HG03139 (cell line): ENCODE results near the gene VAV2.
"Not testable (repeated sequence)": the region's sequence is repeated elsewhere in the genome, so short reads cannot be mapped to it uniquely, and the experiment has no call there.

Experiments used
- ATAC-seq: cut with Tn5 transposase; IDR thresholded peaks from one replicate; pipeline ENCODE4 v1.9.1; 2021; ENCODE audit not compliant: unreplicated experiment

VAV2 gene

DNA sequence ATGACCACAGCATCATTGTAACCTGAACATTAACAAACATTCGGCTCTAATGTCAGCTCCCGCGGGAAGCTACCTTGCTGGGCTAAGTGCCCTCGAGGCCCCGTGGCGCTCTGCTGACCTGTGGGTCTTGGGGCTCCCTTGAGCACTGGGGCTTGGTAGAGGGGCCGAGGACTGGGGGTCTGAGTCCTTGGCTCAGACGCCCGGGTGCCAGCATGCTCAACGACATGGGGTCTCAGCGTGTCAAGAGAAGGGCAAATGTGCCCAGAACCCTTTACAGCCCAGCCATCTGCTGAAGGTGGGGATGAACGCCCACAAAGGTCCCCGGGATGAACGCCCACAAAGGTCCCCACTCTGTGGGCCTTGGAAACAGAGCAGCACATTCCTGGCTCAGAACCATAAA is 214.3 kb downstream of the VAV2 start:
- ATAC-seq = no peak

DNA sequence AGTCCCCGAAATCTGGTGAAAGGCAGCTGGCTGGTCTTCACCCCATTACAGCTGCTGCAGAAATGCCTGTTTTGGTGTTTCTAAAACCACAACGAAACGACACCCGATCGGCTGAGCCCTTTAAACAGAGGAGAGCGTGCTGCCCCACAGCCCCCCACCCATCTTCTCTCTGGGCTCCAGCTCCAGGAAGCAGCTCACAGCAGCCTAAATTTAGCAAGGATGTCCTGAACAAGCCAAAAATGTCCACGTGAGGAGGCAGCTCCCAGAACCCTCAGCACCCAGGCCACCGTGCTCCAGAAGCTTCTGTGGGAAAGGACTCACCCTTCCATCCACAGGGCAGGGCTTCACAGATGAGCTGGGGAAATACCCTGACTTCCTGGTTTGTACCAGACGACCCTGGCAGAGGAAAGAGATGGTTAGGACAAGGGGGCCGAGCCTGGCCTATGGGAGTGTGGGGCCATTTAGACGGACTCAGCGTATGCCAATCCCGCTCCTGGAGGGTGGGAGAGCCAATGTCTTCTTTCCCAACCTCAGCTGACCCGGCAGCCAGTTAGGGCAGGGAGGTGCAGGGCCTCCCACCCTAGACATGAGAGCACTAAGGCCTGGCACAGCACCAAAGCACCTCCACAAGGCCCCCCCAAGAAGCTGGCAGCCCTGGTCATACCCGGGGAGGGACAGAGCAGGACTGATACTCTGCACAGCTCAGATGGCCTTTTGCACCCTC is 214.9 kb downstream of the VAV2 start:
- no peak for ATAC-seq

DNA sequence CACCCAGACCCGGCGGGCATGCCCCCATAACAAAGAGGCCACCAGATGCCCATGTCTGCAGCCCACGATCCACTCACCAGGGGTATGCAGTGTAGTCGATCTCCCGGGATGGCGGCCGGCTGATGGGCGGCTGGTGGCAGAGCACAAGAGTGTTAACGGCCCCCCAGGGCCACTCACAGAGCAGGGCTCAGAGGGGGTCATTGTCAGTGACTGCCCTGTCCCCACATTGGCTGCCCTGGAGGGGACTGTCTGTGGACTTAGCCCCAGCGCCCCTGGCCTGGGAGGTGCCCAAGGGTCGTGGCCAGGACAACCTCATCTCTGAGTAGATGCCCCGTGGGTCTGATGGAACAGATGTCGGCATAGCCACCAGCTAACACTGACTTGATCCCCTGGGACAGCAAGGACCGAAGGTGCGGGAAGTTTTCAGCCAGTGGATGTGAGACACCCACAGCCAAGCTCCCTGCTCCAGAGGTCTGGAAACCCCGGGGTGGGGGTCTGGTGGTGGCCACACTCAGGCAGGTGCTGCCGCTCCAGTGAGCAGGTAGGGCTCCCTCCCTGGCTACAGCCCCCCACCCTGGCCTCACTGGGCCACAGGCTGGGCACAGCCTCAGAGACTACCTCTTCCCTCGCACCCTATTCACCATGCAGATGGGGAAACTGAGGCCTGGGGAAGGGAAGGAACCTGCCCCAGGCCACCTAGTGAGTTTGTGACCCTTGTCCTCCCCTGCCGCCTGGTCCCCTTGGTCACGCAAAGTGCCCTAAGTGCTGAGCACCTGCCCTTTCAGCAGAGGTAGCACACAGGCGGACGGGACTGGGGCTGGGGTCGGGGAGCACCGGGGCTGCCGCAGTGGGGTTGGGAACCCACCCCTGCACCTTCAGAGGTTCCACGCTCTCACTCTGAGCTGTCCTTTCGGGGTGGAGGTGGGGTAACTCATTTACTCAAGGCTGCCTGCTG is 215.9 kb downstream of the VAV2 start:
- no peak for ATAC-seq

DNA sequence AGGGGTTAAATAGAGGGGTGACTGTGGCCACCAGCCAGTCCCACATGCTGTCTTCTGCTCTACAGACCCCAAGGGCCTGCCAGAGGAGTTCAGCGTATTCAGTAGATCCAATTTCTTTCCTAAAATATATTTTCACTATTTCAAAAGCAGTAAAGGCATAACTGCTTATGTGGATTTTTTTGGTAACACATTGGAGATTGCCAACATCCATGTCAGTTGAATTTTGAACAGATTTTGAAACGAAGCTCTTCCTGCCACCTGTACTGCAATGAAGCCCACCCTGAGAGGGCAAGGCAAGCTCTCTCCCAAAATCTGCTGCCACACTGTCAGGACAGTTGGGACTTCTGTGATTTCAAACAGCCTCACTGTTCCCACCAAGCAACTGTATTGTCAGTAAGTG is 216.8 kb downstream of the VAV2 start:
- ATAC-seq = no peak

DNA sequence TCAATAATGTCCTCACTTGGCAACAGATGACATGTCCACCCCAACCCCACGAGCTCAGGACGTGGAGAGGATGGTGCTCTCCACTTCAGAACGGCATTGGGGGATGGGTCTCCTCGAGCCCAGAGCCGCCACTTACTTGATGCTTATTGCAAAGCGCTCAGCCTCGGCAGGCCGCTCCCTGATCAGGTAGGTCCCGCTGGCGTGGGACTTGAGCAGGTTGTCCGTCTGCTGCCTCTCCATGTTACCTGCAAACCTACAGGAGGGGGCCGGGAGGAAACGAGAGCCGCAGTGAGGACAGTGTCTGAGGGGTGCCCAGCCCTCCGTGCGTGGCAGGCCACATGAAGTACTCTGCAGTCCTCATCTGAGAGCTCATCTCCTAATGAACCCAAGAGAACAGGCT is 217.3 kb downstream of the VAV2 start:
- ATAC-seq = no peak

DNA sequence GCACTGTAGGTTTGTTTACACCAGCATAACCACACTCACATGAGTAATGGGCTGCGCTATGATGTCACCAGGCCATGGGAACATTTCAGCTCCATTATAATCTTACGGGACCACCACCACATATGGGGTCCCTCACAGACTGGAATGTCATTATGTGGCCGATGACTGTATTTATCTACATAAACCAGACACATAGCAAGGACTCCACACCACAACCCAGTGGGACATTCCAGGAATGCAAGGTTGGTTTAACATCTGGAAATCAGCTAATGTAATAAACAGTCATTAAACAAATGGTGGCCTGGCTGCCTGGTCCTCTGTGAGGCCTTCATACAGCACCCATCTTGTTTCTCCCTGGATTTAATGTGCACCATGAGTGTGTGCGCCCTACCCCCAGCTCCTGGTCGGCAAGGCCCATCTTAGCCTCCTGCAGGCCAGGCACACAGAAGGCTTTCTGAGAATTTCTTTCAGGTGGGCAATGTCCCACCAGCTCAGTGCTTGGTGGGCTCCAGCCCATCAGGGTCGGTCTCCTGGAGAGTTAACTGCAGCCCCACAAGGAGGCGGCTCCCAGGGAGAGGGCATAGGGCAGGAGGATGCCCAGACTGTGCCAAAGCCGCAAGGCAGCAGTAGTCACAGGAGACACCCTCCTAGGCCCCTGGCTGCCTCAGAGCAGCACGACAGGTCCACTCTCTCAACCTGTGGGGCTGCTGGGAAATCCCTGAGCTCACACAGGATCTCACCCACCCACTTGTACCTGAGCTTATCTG is 218.1 kb downstream of the VAV2 start:
- no peak for ATAC-seq

DNA sequence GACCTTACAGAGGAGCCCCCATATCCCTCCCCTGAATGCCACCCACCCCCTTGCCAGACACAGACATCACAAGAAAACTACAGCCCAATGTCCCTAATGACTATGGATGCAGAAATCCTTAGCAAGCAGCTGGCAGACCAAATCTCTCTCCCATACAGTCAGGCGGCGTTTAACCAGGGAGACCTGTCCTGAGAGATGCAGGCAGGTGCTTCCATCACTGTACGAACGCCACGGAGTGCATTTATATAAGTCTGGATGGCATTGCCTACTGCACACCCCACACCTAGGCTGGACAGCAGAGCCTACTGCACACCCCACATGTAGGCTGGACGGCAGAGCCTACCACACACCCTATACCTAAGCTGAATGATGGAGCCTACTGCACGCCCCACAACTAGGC is 219.5 kb downstream of the VAV2 start:
- no peak for ATAC-seq

DNA sequence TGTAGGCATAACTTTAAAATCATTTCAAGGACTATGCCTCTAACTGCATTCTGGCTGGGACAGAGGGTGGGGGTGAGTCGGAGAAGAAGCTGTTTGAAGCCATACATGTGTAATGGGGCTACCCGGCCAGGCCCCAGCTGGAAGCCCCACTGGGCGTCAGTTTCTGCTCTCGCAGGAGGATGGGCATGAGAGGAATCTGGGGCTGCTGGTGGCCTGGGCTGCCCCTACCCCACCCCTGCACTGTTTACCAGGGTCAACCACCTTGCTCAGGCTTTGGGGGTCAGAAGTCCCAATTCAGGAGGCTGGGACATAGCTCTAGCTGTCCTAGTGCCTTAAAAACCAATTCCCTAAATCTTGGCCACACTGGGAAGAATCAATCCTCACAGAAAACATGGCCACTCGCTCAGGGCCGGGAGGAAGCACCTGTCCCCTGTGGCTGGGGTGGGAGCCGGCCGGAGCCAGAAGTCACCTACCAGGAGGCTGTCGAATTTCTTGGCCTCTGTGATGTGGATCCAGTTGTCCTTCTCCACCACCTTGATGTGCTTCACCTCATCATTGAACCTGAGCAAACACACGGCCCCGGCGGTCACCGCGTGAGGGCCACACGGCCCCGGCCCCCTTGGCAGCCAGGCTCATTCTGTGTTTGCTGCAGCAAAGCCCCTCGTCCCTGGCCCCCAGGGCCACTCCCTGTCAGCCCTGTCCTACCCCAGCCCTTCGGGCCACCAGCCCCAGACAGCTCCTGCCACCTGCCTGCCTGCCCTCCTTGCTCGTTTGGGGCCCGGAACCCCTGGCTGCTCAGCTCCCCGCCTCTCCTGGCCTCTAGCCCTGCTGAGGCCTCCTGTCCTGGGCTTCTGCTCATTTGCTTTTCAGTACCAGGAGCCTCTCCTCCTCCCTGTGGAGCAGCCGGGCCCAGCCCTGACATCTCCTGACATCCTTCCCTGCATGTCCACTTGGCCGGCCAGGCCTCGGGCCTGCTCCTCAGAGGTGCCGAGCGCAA is 220.3 kb downstream of the VAV2 start:
- no peak for ATAC-seq

DNA sequence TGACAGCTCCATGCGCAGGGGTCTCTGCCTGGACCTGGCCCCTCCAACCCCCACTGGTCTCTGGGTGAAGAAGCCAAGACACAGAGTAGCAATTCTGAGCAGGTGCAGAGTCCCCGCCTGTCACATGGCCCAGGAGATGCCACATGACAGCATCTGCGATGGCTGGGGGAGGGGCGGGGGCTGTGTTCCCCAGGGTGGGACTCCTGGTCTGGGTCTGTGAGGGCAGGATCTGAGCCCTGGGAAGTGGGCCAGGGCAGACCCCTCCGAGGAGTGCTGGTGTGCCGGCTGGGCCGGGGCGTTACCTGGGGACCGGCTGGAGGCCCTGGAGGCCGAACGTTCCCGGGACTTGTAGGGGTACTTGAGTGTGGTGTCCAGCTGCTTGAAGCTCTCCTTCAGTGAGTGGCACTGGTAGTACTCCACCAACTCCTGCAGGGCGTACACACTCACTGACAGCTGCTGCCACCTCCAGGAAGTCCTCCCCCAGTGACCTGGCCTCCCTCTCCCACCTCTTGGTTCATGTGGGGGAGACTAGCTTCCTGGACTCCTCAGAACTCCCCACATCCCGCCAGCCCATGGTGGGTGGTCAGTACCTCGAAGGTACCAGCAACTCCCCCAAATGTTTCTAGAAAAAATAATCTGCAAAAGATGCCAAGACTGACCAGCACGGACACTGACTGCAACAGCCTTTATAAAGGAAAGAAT is 221.9 kb downstream of the VAV2 start:
- no peak for ATAC-seq

DNA sequence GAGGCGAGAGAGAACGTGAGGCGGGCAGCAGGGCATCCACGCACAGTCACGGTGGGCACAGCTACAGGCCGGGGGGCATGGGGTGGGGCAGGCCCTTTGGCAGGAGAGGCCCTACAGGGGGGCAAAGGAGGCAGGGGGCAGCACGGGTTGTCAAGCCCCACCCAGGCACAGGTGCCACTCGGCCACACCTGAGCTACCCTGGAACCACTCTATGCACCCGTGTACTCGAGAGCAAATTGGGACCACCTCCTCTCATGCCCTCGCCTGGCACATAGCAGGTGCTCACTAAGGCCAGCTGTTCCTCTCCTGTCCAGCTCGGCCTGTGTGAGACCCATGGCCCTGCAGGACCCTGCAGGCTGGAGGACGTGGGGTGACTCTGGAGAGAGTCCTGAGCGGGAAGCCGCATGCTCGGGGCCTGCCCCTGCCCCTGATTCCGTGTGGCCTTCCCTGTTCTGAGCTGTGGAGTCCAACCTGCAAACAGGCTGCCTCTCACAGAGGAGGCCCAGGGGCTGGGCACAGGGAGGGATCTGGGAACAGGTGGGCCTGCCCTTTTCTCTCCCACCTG is 222.5 kb downstream of the VAV2 start:
- no peak for ATAC-seq

DNA sequence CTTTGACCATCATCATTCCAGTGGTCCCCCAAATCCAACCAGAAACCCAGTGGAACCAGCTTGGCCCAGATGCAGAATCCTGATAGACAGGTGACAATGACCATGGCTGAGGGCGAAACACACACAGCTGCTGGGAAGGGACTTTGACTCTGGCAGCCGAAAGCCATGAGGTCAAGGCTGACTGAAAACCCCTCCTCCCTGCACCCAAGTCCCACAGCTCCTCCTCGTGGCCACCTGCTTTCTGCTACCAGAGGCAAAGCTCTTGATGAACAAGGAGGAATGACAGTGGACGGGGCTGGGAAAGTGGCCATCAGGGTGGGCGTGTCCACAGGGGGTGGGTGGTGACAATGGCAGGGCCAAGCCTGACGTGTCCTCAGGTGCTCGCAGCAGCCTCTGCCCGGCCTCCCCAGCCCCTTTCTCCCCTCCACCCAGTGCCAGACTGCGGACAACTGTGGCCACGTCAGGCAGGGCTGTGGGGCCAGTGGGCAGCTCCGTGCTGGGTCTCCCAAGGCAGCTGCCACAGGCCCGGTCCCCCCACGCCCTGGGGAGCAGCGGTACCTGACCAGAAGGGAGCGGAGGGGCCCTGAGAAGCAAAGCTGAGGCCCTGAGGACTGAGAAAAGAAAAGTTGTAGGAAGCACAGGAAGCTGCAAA is 223.1 kb downstream of the VAV2 start:
- no peak for ATAC-seq

DNA sequence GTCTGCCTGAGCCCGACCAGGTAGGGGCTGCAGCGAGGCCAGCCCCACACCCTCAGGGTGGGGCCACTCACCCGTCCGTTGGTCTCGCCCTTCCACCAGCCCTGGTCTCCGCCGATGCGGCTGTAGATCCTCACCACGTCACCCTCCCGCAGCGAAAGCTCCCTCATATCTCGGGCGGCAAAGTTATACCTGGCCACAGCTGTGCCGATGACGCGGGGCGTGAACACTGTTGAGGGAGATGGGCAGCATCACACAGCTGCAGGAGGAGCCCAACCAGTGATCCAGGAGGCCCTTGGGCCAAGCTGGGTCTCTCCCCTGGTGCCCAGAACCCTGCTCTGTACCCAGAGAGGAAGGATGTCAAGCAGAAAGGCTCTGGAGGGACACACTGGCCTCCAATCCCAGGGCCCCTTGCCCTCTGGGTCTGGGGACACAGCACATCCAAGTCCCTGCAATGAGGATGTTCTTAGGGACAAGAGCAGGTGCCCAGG is 223.7 kb downstream of the VAV2 start:
- ATAC-seq = no peak

DNA sequence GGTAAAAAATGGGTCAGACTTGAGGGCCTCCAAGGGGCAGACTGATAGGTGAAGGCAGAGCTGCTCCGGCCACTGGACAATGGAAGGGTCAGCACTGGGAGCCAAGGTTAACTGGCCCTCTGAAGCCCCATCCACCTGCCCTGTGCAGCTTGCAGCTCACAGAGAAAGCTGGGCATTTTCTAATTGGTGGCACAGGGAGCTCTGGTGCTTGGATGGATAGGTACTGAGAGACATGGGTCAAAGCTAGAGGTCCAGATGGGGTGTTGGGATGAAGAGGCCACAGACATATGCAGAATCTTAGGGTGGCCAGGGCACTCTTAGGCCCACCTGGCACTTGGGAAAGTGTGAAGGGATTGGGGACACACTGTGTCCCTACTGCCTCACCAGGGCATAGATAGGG is 224.5 kb downstream of the VAV2 start:
- ATAC-seq = no peak

DNA sequence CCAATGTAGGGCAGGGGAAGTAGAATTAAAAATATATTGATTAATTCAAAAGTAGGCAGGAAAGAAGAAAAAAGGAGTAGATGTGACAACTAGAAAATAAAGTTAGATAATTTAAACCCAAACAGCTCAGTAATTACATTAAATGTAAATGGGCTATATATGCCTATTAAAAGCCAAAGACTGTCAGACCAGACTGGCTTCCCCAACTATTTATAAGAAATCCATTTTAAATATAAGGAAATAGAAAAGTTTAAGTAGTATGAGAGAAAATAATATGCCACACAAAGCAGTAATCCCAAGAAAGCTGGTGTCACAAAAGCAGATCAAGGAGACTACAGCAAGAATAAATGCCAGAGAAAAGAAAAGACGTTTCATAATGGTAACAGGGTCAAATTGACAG is 225.1 kb downstream of the VAV2 start:
- ATAC-seq = no peak

DNA sequence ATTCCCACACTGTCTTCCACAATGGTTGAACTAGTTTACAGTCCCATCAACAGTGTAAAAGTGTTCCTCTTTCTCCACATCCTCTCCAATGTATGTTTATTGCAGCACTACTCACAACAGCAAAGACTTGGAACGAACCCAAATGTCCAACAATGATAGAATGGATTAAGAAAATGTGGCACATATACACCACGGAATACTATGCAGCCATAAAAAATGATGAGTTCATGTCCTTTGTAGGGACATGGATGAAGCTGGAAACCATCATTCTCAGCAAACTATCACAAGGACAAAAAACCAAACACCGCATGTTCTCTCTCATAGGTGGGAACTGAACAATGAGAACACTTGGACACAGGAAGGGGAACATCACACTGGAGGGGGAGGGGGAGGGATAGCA is 225.9 kb downstream of the VAV2 start:
- ATAC-seq = not testable (repeated sequence)

DNA sequence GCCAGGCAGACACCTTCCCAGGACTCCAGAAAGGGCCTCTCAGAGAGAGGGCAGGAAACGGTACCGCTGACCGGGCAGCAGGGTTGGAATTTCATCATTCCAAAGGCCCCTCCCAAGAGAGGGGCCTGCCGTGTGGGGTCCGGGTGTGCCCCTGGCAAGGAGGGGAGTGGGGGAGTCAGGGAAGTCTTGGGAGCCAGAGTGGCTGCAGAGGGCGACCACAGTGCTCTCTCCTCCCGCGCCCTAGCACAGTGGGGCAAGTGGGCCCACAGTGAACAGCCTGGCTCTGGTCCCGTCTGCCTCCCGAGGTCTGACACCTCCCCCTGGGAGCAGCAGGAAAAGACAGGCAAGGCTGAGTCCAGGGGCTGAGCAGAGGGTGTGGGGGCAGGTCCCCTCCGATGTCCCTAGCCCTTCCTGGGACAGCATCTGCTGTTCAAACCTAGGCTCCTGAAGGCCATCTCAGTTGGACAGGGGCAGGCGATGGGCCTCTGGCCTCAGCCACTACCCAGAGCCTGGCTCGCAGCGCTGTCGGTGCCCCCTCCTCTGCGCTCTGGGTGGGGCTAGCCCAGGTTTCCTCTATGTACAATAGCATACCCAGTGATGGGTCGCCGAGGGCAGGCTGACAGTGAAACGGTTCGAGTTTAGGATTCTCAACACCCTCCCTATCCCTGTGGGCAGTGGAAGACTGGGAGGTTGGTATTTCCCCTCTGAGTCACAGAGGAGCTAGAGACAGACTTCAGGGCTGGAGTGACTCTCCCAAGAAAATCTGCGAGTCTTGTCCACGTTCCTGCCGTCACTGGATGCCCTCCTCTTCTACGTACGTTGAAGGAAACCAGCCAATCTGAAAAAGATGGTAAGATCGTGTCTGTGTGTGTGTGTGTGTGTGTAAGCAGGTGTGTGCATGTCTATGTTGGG is 228.6 kb downstream of the VAV2 start:
- ATAC-seq = no peak

DNA sequence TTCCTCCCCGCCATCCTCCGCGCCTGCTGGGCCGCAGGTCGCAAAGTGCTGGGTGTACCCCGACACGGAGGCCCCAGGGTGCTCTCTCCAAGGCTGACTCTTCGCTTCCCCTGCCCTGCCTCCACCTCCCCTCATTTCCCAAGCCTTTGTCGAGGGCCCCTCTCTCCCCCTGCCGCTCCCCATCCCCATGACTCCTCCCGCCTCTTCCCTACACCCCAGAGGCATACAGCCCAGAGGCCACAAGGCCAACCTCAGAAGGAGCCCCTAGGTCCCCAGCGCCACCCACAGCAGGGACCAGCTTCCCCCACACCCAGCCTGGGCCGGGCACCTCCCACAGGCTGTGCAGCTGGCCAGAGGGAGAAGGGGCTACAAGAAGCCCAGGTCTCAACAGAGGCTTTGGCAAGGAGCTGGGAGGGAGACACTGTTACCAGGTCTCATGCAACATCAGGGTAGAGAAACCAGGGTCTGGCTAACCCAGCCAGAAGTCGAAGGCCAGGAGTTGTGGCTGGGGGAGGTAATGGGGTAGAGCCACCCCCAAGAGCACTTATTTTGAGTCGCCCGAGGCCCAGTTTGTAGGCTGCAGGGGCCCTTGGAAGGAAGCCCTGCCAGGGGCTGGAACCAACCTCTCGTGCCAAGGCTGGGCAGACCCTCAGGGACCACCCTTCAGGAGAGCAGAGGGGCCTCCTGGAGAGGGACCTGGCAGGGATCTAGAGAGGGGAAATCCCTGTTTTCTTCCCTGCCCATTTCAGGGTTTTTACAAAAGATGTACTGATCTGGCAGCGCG is 229.4 kb downstream of the VAV2 start:
- ATAC-seq = no peak
